ENCODE data around the gene BEST4. TPM values are rescaled to one million over a fixed set of nuclear protein-coding genes. Genes with fewer than 3 reads are reported as not detected.
"Not testable (repeated sequence)": the region's sequence is repeated elsewhere in the genome, so short reads cannot be mapped to it uniquely, and the experiment has no call there.

The BEST4 gene
- polyA plus RNA-seq, 1 donor (not counting 4 experiments of a cell fraction or from before 2014, with no cell fraction given): 0.14 TPM

- H3K27ac ChIP-seq (ENCODE audit: control insufficient read depth, insufficient read depth, low read length): peak overlapping the region; percentile 20
- no peaks in the 10 kb centered on the region for H3K9me1 ChIP-seq (ENCODE audit: control insufficient read depth, extremely low read depth, insufficient read depth, low read length)
- no peak overlapping the region for H3K9ac ChIP-seq (ENCODE audit: control insufficient read depth, extremely low read depth, insufficient read depth, low read length)
- peaks cover 42% of the 10 kb centered on the region for H3K4me1 ChIP-seq (ENCODE audit: control insufficient read depth, extremely low read depth, insufficient read depth, low read length)
- H4K20me1 ChIP-seq (ENCODE audit: control insufficient read depth, extremely low read depth, insufficient read depth, low read length): no peaks in the 10 kb centered on the region
- no peaks in the 10 kb centered on the region for H3K9me3 ChIP-seq (ENCODE audit: control insufficient read depth, low read depth, low read length)
- no peaks in the 10 kb centered on the region for H3K27me3 ChIP-seq (ENCODE audit: control insufficient read depth, extremely low read depth, insufficient read depth, low read length)
- H3K79me2 ChIP-seq (ENCODE audit: control insufficient read depth, insufficient read depth, low read length): no peaks in the 10 kb centered on the region
- TF ChIP-seq CTCF (optimal IDR thresholded peaks at IDR 0.05 in 1 of 3, IDR thresholded peaks at IDR 0.05 in 1 of 3, conservative IDR thresholded peaks at IDR 0.05 in 1 of 3; ENCODE audit: extremely low read depth in 1 of 3, insufficient read depth in 2 of 3, low read length in 3 of 3): no peak
- no peak for TF ChIP-seq EZH2 (IDR thresholded peaks at IDR 0.05; ENCODE audit: low read length)
- dilution Hi-C loops (cut with MboI; ENCODE audit: extremely low pct_ligation_motif_present, low sequenced_read_pairs): no loop called here
- no peak for FAIRE-seq
- H3K4me2 ChIP-seq (ENCODE audit: control insufficient read depth, extremely low read depth, insufficient read depth, low read depth, low read length): peak overlapping the region; percentile 48
- peaks cover 1% of the 10 kb centered on the region in 2 experiments for H3K36me3 ChIP-seq (ENCODE audit: control insufficient read depth in 2 of 2, extremely low read depth in 1 of 2, insufficient read depth in 2 of 2, low read length in 2 of 2)
- no peak overlapping the region for H3K4me3 ChIP-seq (ENCODE audit: control insufficient read depth in 2 of 3, extremely low read depth in 1 of 3, insufficient read depth in 2 of 3, low read depth in 1 of 3, low read length in 3 of 3)
- H2AFZ ChIP-seq (ENCODE audit: control insufficient read depth, low read length): no peak overlapping the region
- no peak for DNase-seq (ENCODE audit: low read depth, low spot score)
Observed at GRCh38 chr1:44817771-44818495, 30.0 kb upstream of the BEST4 start.

GRCh38 chr1:44817307-44817706 lies 29.3 kb upstream of the BEST4 start:
- Histone ChIP-seq H3K27ac (ENCODE audit: control insufficient read depth, insufficient read depth, low read length) (peak overlapping the region; percentile 20), H2AFZ (ENCODE audit: control insufficient read depth, low read length) (no peak overlapping the region), H3K4me2 (ENCODE audit: control insufficient read depth, extremely low read depth, insufficient read depth, low read depth, low read length) (peak overlapping the region; percentile 48), H3K4me3 (ENCODE audit: control insufficient read depth in 2 of 3, extremely low read depth in 1 of 3, insufficient read depth in 2 of 3, low read depth in 1 of 3, low read length in 3 of 3) (no peak overlapping the region), H3K36me3 (ENCODE audit: control insufficient read depth in 2 of 2, extremely low read depth in 1 of 2, insufficient read depth in 2 of 2, low read length in 2 of 2) (peaks cover 1 to 3% of the 10 kb centered on the region in 2 experiments), H3K9ac (ENCODE audit: control insufficient read depth, extremely low read depth, insufficient read depth, low read length) (no peak overlapping the region), H3K27me3 (ENCODE audit: control insufficient read depth, extremely low read depth, insufficient read depth, low read length) (no peaks in the 10 kb centered on the region), H3K79me2 (ENCODE audit: control insufficient read depth, insufficient read depth, low read length) (no peaks in the 10 kb centered on the region), H3K4me1 (ENCODE audit: control insufficient read depth, extremely low read depth, insufficient read depth, low read length) (peaks cover 42% of the 10 kb centered on the region), H3K9me1 (ENCODE audit: control insufficient read depth, extremely low read depth, insufficient read depth, low read length) (no peaks in the 10 kb centered on the region), H4K20me1 (ENCODE audit: control insufficient read depth, extremely low read depth, insufficient read depth, low read length) (no peaks in the 10 kb centered on the region), H3K9me3 (ENCODE audit: control insufficient read depth, low read depth, low read length) (no peaks in the 10 kb centered on the region)
- FAIRE-seq (peak; percentile 73), DNase-seq (ENCODE audit: low read depth, low spot score) (no peak)
- TF ChIP-seq CTCF (optimal IDR thresholded peaks at IDR 0.05 in 1 of 3, IDR thresholded peaks at IDR 0.05 in 1 of 3, conservative IDR thresholded peaks at IDR 0.05 in 1 of 3; ENCODE audit: extremely low read depth in 1 of 3, insufficient read depth in 2 of 3, low read length in 3 of 3) (no peak), EZH2 (IDR thresholded peaks at IDR 0.05; ENCODE audit: low read length) (no peak)
- dilution Hi-C loops (cut with MboI; ENCODE audit: extremely low pct_ligation_motif_present, low sequenced_read_pairs): no loop called here

- H3K4me2 ChIP-seq (ENCODE audit: control insufficient read depth, extremely low read depth, insufficient read depth, low read depth, low read length); H3K27me3 ChIP-seq (ENCODE audit: control insufficient read depth, extremely low read depth, insufficient read depth, low read length); FAIRE-seq; H3K9ac ChIP-seq (ENCODE audit: control insufficient read depth, extremely low read depth, insufficient read depth, low read length); H3K79me2 ChIP-seq (ENCODE audit: control insufficient read depth, insufficient read depth, low read length); dilution Hi-C loops (cut with MboI; ENCODE audit: extremely low pct_ligation_motif_present, low sequenced_read_pairs); H3K27ac ChIP-seq (ENCODE audit: control insufficient read depth, insufficient read depth, low read length); H4K20me1 ChIP-seq (ENCODE audit: control insufficient read depth, extremely low read depth, insufficient read depth, low read length); DNase-seq (ENCODE audit: low read depth, low spot score); H3K36me3 ChIP-seq (ENCODE audit: control insufficient read depth in 2 of 2, extremely low read depth in 1 of 2, insufficient read depth in 2 of 2, low read length in 2 of 2); H3K9me3 ChIP-seq (ENCODE audit: control insufficient read depth, low read depth, low read length); H3K4me3 ChIP-seq (ENCODE audit: control insufficient read depth in 2 of 3, extremely low read depth in 1 of 3, insufficient read depth in 2 of 3, low read depth in 1 of 3, low read length in 3 of 3); H3K9me1 ChIP-seq (ENCODE audit: control insufficient read depth, extremely low read depth, insufficient read depth, low read length); H2AFZ ChIP-seq (ENCODE audit: control insufficient read depth, low read length): not testable (repeated sequence)
- peaks cover 42% of the 10 kb centered on the region for H3K4me1 ChIP-seq (ENCODE audit: control insufficient read depth, extremely low read depth, insufficient read depth, low read length)
Observed at GRCh38 chr1:44815926-44816325, 28.0 kb upstream of the BEST4 start.

All from keratinocyte (primary cell).